GM23338 (cell line): ENCODE measurements around the gene GLI1.

ENCODE experiments used
- POLR2AphosphoS5 ChIP-seq: IDR thresholded peaks from 2 replicates; pipeline ENCODE4 v1.6.1; 2016; ENCODE audit warnings: antibody characterized with exemption, low read depth
- TF ChIP-seq, protein P1 (sequence below), 2 experiments: fragments of 200-600 bp in 1 of 2; sonication (generic) in 1 of 2; conservative IDR thresholded peaks; 2 replicates each; pipeline versions ENCODE4 v1.5.1 to v1.6.1; 2016 to 2017; ENCODE audit warnings: antibody characterized with exemption in 2 of 2, low read depth in 2 of 2, mild to moderate bottlenecking in 2 of 2, moderate library complexity in 1 of 2

DNA sequence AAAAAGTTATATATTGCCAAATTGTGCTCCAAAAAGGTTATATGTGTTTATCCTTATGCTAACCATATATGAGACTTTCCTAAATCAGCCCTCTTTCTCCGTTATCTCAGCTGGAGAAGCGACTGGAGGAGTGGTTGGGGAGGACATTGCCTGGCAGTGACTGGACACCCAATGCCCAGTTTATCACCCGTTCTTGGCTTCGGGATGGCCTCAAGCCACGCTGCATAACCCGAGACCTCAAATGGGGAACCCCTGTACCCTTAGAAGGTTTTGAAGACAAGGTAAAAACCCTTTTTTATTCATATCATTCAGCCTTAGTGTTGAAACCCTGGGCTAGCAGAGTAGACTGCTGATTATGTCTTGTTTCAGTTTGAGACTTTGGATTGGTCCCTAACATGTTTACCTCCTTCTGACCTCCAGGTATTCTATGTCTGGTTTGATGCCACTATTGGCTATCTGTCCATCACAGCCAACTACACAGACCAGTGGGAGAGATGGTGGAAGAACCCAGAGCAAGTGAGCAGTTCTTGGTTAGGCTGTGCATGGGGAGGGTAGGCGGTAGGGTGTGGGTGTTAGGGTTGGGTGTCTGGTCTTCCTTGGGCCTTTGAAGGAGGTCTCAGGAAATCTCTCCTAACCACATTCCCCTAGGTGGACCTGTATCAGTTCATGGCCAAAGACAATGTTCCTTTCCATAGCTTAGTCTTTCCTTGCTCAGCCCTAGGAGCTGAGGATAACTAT, 52.2 kb downstream of the GLI1 start:
- TF ChIP-seq, protein P1, sequence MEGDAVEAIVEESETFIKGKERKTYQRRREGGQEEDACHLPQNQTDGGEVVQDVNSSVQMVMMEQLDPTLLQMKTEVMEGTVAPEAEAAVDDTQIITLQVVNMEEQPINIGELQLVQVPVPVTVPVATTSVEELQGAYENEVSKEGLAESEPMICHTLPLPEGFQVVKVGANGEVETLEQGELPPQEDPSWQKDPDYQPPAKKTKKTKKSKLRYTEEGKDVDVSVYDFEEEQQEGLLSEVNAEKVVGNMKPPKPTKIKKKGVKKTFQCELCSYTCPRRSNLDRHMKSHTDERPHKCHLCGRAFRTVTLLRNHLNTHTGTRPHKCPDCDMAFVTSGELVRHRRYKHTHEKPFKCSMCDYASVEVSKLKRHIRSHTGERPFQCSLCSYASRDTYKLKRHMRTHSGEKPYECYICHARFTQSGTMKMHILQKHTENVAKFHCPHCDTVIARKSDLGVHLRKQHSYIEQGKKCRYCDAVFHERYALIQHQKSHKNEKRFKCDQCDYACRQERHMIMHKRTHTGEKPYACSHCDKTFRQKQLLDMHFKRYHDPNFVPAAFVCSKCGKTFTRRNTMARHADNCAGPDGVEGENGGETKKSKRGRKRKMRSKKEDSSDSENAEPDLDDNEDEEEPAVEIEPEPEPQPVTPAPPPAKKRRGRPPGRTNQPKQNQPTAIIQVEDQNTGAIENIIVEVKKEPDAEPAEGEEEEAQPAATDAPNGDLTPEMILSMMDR (conservative IDR thresholded peaks at IDR 0.05; ENCODE audit: low read depth in 2 of 2) = no peak
- no peak for TF ChIP-seq POLR2AphosphoS5
